HG03159 (cell line): ENCODE measurements around the gene EPHA1.
"Not testable (repeated sequence)": the region's sequence is repeated elsewhere in the genome, so short reads cannot be mapped to it uniquely, and the experiment has no call there.

Experiments used
- ATAC-seq: cut with Tn5 transposase; IDR thresholded peaks from one replicate; pipeline ENCODE4 v1.9.1; 2021; ENCODE audit warnings: mild to moderate bottlenecking, moderate library complexity; ENCODE audit not compliant: unreplicated experiment

The EPHA1 gene

GRCh38 chr7:143431109-143431508 lies 22.5 kb upstream of the EPHA1 start:
- ATAC-seq = no peak

GRCh38 chr7:143429770-143430698 lies 21.4 kb upstream of the EPHA1 start:
- ATAC-seq = no peak

GRCh38 chr7:143426479-143427142 lies 18.0 kb upstream of the EPHA1 start:
- ATAC-seq = no peak

GRCh38 chr7:143424476-143424875 lies 15.8 kb upstream of the EPHA1 start:
- ATAC-seq = not testable (repeated sequence)

- ATAC-seq = no peak
Observed at GRCh38 chr7:143422033-143422432, 13.4 kb upstream of the EPHA1 start.

GRCh38 chr7:143420624-143421023 lies 12.0 kb upstream of the EPHA1 start:
- not testable (repeated sequence) for ATAC-seq

- ATAC-seq = no peak
Observed at GRCh38 chr7:143419880-143420279, 11.2 kb upstream of the EPHA1 start.

- ATAC-seq = no peak
Observed at GRCh38 chr7:143418681-143419458, 10.2 kb upstream of the EPHA1 start.

- no peak for ATAC-seq
Observed at GRCh38 chr7:143417734-143418383, 9.2 kb upstream of the EPHA1 start.

GRCh38 chr7:143416565-143417149 lies 8.0 kb upstream of the EPHA1 start:
- ATAC-seq = peak; percentile 70

GRCh38 chr7:143415742-143416397 lies 7.2 kb upstream of the EPHA1 start:
- no peak for ATAC-seq

GRCh38 chr7:143415209-143415608 lies 6.6 kb upstream of the EPHA1 start:
- ATAC-seq = not testable (repeated sequence)

- no peak for ATAC-seq
Observed at GRCh38 chr7:143413123-143413522, 4.5 kb upstream of the EPHA1 start.

GRCh38 chr7:143411976-143412708 lies 3.5 kb upstream of the EPHA1 start:
- ATAC-seq = no peak

- no peak for ATAC-seq
Observed at GRCh38 chr7:143410521-143411004, 1.9 kb upstream of the EPHA1 start.

GRCh38 chr7:143408252-143408685 lies 387 bp downstream of the EPHA1 start:
- no peak for ATAC-seq

- no peak for ATAC-seq
Observed at GRCh38 chr7:143407287-143408251, 1.1 kb downstream of the EPHA1 start.

GRCh38 chr7:143406002-143406357 lies 2.7 kb downstream of the EPHA1 start:
- ATAC-seq = no peak
